ENCODE data around the gene PKMYT1. TPM values are rescaled to one million over a fixed set of nuclear protein-coding genes. Genes with fewer than 3 reads are reported as not detected.
"Not testable (repeated sequence)": the region's sequence is repeated elsewhere in the genome, so short reads cannot be mapped to it uniquely, and the experiment has no call there.

PKMYT1 gene
- total RNA-seq, 1 experiment from 2014 or later = 27.3 TPM

DNA sequence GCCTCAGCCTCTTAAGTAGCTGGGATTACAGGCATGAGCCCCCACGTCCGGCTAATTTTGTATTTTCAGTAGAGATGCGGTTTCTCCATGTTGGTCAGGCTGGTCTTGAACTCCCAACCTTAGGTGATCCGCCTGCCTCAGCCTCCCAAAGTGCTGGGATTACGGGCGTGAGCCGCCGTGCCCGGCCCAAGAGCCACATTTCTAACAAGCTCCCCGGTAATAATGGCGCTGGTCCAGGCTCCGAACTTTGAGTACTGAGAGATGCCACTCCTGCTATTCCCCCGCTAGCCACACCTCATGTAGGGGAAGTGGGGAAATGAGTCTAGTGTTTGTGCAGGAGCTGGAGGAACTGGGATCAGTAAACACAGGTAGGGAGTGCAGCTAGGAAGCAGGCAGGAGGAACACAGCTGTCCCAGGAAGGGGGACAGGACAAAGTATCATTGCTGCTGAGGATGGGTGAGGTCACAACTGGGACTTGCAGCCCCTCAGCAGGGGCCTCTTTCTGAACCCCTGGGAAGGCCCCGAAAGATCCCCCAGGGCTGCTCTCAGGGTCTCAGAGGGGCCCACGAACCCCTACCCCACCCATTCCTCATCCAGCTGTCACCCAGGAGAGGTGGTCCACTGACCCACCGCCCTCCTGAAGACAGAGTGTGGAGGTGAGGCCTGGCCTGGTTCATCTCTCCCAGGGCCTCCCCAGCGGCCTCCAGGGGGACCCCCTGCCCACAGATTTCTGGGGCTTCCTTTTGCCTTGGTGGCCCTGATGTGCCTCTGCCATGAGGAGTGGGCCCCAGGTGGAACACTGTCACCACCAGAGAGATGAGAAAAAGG, 19.8 kb downstream of the PKMYT1 start:
- no peak for DNase-seq (ENCODE audit: low read depth)

DNA sequence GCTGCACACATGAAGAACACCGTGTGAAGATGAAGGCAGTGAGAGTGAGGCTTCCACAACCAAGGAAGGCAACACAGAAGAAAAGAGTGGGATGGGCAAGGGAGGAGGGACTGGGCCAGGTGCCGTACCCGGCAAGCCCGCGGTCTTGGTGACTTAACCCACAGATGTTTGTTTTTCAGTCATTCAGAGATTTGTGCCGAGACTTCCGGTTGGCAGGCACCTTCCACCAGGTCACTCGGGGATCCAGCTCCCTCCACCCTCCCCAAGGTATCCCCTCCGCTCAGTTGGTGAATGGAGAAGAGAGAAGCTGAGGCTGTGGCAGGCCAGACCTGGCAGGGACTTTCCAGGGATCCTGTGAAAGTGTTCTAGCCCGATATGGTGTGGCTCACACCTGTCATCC, 21.0 kb downstream of the PKMYT1 start:
- DNase-seq (ENCODE audit: low read depth) = no peak

DNA sequence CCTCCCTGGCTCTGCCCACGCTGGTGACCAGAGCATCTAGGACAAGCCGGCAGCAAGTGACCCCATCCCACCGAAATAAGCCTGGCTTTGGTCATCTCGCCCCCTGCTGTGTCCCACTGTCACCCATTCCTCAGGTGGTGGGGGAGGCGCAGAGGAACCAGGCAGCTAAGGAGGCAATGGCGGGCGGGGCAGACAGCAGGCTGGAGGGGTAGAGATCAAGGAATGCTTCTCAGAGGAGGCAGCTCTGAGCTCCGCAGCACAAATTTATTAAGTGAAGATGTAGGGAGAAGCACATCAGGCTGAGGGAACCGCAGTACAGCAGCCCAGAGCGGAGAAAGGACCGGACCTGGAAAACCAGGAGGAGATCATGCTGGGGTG, 23.7 kb downstream of the PKMYT1 start:
- DNase-seq (ENCODE audit: low read depth) = no peak

DNA sequence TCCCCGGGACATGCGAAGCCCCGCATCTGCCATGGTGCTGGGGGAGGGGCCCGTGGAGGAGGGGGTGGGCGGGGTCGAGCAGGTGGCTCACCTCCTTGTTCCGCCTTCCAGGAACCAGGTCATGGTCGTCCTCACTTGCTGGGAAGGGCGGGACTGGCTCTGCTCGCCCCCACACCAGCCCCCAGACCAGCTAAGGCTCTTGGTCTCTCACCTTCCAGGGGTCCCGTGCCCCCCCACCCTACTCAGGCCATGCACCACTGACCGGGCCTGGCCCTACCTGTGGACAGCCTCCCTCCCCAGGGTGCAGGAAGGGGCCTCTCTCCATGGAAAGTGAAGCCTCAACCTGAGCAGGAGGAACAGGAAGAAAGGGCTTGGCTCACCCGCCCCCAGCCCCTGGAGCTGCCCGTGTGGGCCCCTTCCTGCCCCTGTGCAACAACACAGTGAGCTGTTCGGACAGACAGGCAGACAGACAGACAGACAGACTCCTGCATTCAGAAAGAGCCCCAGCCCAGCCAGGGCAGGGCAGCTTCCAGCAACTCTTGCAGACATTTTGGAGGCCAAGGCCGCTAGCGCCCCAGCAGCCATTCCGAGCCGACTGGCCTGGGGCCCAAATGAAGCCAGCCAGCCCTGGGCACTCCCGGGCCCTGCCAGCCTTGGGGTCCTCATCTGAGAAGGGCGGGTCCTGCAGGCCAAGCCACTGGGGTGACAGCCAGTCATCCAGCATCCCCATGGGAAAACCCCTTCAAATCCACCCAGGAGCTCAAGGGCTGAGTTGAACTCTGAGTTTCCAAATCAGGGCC, 24.3 kb downstream of the PKMYT1 start:
- DNase-seq (ENCODE audit: low read depth) = no peak

DNA sequence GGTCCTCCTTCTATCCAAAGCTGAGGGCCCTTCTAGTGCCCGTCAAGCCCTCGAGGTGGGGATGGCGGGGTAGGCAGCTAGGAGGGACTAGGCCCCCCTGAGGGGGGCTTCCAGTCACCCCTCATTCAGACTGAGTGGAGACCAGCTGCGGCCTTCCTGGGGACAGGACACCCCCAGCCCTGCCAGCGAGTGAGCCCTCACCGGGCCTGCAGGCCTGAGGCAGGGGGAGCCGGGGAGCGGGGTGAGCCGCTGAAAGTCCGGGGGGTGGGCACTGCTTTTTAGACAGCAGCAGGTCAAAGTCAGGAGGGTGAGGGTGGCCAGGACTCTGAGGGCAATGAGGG, 24.8 kb downstream of the PKMYT1 start:
- no peak for DNase-seq (ENCODE audit: low read depth)

DNA sequence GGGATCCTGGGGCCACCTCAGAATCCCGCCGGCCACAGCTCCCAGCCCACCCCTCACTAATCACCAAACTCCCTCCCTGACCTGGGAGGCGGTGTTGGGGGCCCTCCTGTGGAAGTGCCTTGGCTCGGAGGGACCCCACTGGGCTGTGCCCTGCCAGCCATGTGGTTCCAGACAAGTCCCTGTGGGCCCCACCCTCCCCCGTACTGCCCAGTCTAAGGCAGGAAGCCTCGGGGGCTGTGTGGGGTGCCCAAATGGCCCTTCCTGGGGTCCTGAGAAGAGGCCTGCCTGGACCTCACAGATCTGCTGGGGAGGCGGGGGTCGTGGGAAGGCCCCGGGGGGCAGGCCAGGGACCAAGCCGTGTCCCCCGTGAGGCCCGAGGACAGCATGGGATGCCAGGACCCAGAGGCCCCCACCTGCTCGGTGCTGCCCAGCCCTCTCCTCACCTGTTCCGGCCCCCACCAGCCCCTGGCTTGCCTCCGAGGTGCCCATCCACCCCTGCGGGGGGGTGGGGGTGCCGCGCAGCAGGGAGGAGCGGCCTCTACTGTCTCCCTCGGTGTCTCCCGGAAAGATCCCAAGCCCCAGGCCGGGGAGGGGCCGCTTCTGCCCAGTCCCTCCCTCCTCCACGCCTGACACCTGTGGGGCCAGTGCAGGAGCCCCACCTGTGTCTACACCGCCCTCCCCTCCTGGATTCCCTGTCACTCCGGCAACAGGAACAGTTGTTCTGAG, 25.4 kb downstream of the PKMYT1 start:
- DNase-seq (ENCODE audit: low read depth) = no peak

DNA sequence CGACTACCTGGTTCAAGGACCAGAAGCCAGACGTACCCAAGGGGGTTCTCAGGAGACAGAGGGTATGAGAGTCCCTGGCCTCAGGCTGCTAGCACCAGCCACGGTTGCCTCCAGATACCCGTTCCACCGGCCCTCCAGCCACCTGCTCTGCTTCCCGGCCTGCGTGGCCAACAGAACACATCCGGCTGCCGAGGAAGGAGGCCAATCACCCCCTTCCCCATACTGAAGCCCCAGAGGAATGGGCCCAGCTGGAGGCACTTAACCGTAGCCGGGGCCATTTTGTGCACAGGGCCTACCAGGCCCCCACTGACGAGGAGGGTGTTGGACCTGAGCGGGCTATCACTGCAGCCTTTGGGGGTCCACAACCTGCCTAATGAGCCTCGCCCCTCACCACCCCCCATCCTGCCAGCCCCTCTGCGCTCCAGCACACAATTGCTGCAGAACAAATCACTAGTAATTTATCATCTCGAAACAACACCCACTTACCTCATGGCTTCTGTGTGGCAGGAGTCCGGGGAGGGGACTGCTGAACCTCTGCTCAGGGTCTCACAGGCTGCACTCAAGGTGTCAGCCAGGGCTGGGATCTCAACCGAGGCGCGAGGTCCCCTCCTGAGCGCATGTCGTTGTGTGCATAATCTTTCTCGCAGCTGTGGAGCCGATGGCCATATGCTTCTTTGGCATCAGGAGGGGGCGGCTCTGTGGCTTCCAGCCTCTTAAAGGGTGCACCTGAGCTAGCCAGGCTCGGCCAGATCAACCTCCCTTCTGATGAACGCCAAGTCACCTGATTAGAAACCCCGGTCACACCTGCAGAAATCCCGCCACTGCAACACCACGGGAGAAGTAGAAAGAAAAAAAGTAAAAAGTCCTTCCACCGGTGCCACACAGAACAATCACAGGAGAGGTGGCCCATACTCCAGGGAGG, 26.3 kb downstream of the PKMYT1 start:
- DNase-seq (ENCODE audit: low read depth) = no peak

DNA sequence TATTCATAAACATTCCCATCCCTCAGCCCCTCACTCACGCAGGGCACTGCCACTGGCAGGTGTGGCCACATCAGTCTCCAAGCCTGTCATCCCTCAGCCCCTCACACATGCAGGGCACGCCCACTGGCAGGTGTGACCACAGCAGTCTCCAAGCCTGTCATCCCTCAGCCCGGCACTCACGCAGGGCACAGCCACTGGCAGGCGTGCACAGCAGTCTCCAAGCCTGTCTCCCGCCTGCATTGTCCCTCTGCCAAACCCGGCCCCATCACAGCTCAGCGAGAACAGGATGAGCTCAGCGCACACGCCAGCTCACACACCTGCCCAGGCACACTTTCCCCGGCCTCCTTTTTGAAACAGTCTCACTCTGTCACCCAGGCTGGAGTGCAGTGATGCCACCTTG, 27.6 kb downstream of the PKMYT1 start:
- DNase-seq (ENCODE audit: low read depth) = no peak

DNA sequence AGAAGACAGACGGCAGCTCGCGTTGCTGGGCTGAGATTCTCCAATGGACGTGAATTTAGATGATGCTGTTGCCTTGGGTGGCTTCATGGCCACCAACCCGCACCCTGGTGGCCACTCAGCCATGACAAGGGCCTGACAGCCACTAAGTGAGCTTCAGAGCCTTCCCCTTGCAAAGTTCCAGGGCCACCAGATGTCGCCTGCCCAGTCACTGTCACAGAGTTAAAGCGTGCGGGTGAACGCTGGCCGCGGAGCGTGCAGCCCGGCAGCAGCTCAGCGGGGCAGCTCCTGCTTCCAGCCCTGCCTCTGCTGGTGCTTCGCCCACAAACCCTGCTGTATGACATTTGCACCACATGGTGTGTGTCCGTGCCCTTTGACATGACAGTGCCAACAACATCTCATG, 29.5 kb downstream of the PKMYT1 start:
- DNase-seq (ENCODE audit: low read depth) = no peak

DNA sequence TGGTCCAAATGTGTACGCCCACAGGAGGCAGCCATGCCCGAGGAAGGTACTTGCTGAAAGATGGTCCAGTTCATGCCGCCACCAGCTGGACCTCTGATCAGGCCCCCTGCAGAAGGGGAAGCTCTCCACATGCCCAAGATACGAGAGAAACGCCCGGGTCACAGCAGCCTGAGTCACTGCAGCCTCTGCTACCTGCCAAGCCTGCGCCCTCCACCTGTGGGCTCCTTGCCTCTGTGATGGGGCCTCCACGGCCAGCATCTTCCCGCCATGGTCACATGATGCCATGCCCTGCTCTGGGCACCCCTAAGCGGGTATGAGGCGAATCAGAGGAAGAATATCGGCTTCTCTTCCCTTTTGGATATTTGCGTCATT, 29.9 kb downstream of the PKMYT1 start:
- no peak for DNase-seq (ENCODE audit: low read depth)

DNA sequence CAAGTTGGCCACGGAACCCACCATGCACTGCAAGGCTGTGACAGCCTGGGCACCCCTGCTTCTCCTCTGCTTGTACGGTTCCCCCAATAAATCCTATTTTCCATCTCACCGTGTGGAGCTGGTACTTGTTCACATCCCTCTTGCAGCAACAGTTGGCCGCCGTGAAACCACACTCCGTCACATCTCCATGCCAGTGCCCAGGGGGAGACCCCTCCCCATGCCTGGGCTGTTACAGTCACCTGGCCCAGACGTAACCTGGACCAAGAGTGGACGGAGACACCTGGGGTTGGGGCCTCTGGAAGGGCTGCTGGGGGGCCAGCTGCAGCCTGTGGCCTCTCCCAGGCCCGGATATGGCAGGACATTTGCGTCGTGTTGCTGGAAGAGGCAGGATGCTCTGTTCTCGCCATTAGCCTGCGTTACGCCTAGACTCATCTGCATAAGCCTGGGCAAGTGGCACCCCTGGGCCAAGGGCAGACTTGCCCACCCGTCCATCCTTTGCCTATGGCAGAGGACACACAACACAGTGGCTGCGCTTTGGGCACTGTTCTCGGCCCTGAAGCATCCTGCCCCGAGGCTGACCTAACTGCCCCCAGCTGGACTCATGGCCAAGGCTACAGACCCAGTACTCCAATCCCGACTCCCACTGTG, 30.4 kb downstream of the PKMYT1 start:
- no peak for DNase-seq (ENCODE audit: low read depth)

DNA sequence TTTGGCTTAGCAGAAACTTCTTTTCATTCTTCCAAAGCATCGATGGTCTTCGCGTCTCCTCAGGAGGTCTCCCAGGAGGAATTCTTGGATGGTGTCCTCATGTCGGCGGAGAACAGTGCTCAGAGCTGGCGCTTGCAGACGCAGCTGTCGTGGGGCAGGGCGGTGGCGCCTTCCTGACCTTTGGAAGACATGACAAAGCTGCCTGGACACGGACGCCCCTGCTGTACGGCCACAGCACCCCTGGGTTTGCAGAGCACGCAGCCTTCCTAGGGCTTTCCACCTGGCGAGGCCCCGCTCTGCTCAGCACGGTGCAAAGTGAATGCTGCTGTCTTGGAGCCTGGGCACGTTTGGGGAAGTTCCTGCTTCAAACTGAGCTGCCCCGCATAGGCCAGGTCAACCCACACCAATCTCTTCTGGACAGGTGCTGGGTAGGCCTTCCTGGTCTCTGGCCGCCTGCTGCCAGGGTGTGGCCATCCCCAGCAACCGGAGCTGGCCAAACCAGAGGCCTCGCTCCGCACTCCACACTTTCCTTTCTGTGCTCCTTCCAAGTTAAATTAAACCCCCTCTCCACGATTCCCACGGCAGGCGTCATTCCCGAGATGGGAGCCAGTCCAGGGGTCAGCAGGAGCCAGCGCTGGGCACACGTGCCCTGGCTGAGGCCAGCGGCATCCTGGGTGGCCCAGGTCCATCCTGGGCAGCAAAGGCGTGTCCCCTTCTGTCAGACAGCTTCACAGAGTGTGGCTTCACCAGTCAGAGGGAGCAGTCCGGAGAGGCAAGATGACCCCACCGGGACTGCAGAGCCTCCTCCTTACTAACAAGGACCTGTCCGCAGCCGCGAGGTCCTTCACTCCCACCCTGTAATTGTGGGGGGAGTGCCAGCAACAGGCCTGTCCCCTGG, 31.2 kb downstream of the PKMYT1 start:
- DNase-seq (ENCODE audit: low read depth) = no peak

DNA sequence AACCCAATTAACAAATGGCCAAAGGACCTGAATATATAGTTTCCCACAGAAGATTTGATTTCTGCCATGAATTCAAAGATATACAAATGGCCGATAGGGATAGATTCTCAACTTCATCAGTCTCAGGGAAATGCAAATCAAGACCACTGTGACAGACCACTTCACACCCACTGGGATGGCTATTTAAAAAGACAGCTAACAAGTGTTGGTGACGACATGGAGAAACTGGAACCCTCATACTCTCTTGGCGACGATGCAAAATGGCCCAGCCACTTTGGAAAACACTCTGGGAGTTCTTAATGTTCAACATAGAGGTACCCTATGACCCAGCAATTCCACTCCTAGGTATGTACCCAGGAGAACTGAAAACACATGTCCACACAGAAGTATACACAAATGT, 33.6 kb downstream of the PKMYT1 start:
- DNase-seq (ENCODE audit: low read depth) = no peak

DNA sequence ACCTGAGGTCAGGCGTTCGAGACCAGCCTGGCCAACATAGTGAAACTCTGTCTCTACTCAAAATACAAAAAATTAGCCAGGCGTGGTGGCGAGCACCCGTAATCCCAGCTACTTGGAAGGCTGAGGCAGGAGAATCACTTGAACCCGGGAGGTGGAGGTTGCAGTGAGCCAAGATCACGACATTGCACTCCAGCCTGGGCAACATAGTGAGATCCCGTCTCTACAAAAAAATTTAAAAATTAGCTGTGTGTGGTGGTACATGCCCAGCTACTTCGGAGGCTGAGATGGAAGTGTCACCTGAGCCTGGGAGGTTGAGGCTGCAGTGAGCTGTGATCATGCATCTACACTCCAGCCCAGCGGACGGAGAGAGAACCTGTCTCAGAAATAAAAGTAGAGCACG, 36.5 kb downstream of the PKMYT1 start:
- not testable (repeated sequence) for DNase-seq (ENCODE audit: low read depth)

DNA sequence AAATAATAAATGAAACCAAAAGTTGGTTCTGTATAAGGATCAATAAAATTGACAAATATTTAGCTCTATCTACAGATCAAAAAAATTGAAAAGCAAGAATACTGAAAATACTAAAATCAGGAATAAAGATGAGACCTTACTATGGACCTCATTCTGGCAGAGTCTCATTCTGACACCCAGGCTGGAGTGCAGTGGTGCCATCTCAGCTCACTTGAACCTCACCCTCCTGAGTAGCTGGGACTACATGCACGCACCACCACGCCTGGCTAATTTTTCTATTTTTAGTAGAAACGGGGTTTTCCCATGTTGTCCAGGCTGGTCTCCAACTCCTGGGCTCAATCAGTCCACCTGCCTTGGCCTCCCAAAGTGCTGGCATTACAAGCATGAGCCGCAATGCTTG, 38.2 kb downstream of the PKMYT1 start:
- DNase-seq (ENCODE audit: low read depth) = no peak

DNA sequence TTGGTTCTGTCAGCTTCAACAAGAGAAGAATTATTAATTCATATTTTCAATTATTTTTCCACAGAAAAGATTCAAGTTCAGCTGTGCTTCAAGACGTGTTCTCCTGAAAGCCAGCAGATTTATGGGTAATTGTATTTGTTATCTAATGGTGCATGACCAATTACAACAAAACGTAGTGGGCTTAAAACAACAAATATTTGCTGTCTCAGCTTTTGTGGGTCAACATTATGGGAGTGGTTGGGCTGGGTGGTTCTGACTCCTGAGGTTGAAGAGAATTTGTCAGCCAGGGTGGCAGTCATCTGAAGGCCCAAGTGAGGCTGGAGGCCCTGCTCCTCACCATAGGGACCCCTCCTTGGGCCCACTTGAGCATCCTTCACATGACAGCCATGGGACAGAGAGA, 40.3 kb downstream of the PKMYT1 start:
- DNase-seq (ENCODE audit: low read depth) = no peak

DNA sequence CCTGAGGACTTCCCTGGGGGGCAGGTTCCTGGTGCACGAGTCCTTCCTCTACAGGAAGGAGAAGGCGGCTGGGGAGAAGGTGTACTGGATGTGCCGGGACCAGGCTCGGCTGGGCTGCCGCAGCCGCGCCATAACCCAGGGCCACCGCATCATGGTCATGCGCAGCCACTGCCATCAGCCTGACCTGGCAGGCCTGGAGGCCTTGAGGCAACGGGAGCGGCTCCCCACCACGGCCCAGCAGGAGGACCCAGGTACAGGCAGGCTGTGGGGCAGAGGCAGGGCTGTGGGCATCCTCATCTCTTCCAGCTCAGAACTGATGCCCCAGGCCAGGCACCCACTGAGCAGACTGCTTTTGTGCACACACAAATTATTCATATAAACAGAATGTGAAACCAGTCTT, 42.0 kb downstream of the PKMYT1 start:
- no peak for DNase-seq (ENCODE audit: low read depth)

DNA sequence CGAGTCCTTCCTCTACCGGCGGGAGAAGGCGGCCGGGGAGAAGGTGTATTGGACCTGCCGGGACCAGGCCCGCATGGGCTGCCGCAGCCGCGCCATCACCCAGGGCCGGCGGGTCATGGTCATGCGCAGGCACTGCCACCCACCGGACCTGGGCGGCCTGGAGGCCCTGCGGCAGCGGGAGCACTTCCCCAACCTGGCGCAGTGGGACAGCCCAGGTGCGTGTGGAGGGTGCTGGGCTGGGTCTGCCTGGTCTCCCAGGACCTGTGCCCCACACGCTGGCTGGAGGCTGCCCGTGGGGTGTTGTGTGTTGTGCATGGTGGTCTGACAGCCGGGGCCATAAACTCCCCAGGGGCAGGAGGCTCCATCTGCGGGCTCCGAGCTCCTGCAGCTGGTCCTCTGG, 43.1 kb downstream of the PKMYT1 start:
- no peak for DNase-seq (ENCODE audit: low read depth)

DNA sequence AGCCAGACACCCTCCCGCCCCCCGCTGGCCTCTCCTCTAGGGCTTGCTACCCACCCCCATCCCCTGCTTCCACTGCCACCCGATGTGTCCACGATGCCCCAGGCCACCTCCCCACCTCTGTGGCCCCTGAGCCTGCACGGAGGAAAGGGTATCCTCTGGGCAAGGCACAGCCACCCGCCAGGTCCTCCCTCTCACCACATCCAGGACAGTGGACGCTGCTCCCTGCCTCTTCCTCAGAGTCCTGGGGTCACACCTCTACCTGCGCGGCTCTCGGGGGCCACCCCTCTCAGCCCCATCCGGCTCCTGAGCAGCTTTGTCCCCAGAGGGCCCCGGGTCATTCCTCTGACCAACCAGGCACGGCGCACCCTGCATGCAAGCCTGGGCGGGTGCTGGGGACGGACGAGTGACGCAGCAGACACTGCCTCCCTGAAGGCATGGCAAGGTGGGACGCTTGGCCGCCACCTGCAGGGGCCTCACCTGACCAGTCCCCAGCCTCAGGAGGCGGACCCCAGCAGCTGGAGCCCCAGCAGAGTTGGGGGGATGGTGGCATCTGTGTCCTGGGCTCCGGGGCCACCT, 43.7 kb downstream of the PKMYT1 start:
- DNase-seq (ENCODE audit: low read depth) = no peak

DNA sequence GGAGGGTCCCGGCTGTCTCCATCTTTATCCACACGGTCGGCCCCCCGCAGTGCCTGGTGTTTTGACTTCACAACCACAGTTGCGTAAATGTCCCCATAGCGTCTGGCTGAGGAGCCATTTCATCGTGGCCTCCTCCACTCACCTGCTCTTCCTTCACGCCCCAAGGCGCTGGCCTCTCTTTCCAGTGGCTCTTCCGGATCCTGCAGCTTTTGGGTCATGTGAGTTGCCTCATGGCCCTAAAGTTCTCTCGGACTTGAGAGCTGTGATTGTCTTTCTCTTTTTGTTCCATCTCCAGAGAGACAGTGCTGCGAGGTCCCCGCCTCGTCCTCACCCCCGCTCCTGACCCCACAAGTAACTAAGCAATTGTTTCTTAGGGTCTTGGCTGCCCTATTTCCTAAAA, 45.8 kb downstream of the PKMYT1 start:
- DNase-seq (ENCODE audit: low read depth) = no peak

All from RPMI7951 (cell line).